GM12875 (cell line): ENCODE results near the gene TAGLN.
"Not testable (repeated sequence)": the region's sequence is repeated elsewhere in the genome, so short reads cannot be mapped to it uniquely, and the experiment has no call there.

Source experiments
- H3K4me3 ChIP-seq: one replicate; pipeline ENCODE4 v1.5.1; 2011; ENCODE audit warnings: low read depth, low read length, control low read depth
- TF ChIP-seq, protein P1 (sequence below): IDR thresholded peaks from 2 replicates; pipeline ENCODE4 v1.5.1; 2011; ENCODE audit warnings: low read depth, mild to moderate bottlenecking, control low read depth, inconsistent platforms, low read length, moderate library complexity, borderline replicate concordance; ENCODE audit not compliant: insufficient read depth

TAGLN gene

GRCh38 chr11:117204283-117205080 is 5.3 kb downstream of the TAGLN start:
- H3K4me3 ChIP-seq = no peak overlapping the region
- TF ChIP-seq, protein P1, sequence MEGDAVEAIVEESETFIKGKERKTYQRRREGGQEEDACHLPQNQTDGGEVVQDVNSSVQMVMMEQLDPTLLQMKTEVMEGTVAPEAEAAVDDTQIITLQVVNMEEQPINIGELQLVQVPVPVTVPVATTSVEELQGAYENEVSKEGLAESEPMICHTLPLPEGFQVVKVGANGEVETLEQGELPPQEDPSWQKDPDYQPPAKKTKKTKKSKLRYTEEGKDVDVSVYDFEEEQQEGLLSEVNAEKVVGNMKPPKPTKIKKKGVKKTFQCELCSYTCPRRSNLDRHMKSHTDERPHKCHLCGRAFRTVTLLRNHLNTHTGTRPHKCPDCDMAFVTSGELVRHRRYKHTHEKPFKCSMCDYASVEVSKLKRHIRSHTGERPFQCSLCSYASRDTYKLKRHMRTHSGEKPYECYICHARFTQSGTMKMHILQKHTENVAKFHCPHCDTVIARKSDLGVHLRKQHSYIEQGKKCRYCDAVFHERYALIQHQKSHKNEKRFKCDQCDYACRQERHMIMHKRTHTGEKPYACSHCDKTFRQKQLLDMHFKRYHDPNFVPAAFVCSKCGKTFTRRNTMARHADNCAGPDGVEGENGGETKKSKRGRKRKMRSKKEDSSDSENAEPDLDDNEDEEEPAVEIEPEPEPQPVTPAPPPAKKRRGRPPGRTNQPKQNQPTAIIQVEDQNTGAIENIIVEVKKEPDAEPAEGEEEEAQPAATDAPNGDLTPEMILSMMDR = no peak

- TF ChIP-seq, protein P1 = no peak
These were observed 6.1 kb downstream of the TAGLN start for GRCh38 chr11:117205211-117205818.

DNA sequence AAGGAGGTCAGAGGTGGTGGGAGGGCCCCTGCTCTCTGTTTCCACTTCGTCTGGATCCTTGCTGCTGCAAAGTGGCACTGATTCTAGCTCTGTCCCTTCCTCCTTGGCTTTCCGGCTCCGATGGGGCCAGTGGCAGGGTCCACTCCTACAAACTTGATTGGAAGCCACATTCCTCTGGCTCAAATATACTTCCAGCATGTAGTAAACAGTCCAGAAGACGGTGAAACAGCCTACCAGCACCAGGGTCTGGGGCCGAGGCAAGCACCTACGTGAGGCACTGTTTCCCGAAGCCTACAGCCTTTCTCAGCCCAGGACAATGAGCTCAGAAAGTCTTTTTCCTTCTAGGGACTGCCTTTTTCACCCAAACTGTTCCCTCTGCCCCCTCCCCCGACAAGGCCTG is 6.9 kb downstream of the TAGLN start:
- H3K4me3 ChIP-seq = not testable (repeated sequence)

More at GRCh38 chr11:117205211-117205818, 6.1 kb downstream of the TAGLN start:
- no peak overlapping the region for H3K4me3 ChIP-seq

GRCh38 chr11:117206859-117207258 is 7.7 kb downstream of the TAGLN start:
- H3K4me3 ChIP-seq = not testable (repeated sequence)

DNA sequence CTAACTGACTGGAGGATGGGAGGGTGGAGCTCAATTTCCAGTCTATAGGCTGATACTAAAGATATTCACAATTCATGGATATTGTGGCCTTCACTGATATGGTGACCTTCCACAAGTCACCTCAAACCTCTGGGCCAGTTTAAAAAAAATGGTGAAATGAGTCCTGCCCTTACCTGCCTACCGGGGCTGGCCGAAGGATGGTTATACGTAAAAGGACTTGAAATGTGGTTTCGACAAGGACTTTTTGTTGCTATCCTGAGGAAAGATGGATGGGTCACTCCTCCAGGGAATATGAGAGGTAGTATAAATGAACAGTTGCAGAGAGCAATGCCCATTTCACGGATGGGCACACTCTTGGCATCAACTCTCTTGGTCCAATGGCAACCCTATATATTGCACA is 8.3 kb downstream of the TAGLN start:
- not testable (repeated sequence) for H3K4me3 ChIP-seq

DNA sequence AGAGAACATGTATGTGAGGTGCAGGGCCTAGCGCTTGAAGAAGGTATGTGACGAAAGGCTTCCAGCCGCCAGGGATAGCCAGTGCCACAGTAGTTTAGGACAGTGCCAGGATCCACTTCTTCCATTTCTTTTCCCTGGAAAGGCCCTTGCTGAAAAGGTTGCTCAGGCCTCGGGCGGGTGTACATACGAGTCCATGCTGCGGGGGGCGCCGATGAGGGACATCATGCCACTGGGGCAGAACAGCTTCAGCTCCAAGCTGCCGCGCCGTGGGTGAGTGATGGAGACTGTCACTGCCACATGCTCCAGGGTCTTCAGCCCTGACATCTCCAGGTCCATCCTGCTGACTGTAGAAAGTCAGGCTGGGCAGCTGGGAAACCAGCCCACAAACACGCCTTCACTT is 9.5 kb downstream of the TAGLN start:
- H3K4me3 ChIP-seq = not testable (repeated sequence)

GRCh38 chr11:117209351-117210125 is 10.4 kb downstream of the TAGLN start:
- H3K4me3 ChIP-seq = not testable (repeated sequence)

GRCh38 chr11:117210620-117211019 is 11.4 kb downstream of the TAGLN start:
- H3K4me3 ChIP-seq = no peak overlapping the region
- TF ChIP-seq, protein P1 = no peak

- H3K4me3 ChIP-seq = no peak overlapping the region
- TF ChIP-seq, protein P1 = no peak
These were observed 13.7 kb downstream of the TAGLN start for GRCh38 chr11:117212697-117213355.
